Suprapubic skin (tissue), 4 donors: Measurements from ENCODE around the gene JPH3. TPM values are rescaled to one million over a fixed set of nuclear protein-coding genes. Genes with fewer than 3 reads are reported as not detected.

Experiments used
- DNase-seq, 2 donors: peaks; one replicate each; pipeline ENCODE4 v3.0.0-alpha.2; 2019; ENCODE audit warnings: low spot score in 2 of 2
- H3K27ac ChIP-seq: fragments of 200-600 bp; sonication (generic); one replicate; pipeline ENCODE4 v1.5.1; 2019
- H3K27me3 ChIP-seq: fragments of 200-600 bp; sonication (generic); one replicate; pipeline ENCODE4 v1.5.1; 2019
- H3K36me3 ChIP-seq: fragments of 200-600 bp; sonication (generic); one replicate; pipeline ENCODE4 v1.5.1; 2019
- H3K4me1 ChIP-seq: fragments of 200-600 bp; sonication (generic); one replicate; pipeline ENCODE4 v1.5.1; 2019
- H3K4me3 ChIP-seq: fragments of 200-600 bp; sonication (generic); one replicate; pipeline ENCODE4 v1.5.1; 2019; ENCODE audit warnings: mild to moderate bottlenecking
- H3K9me3 ChIP-seq: fragments of 200-600 bp; sonication (generic); one replicate; pipeline ENCODE4 v1.5.1; 2019
- EP300 ChIP-seq: sonication (generic); formaldehyde crosslinking; IDR thresholded peaks from one replicate; pipeline ENCODE4 v1.6.1; 2017; ENCODE audit warnings: antibody characterized with exemption
- POLR2A ChIP-seq, 2 donors: fragments of 450-650 bp; IDR thresholded peaks; one replicate each; pipeline ENCODE4 v1.6.1; 2017; ENCODE audit warnings: antibody characterized with exemption in 2 of 2, mild to moderate bottlenecking in 2 of 2, moderate library complexity in 2 of 2
- POLR2AphosphoS5 ChIP-seq, 3 donors: sonication (generic); formaldehyde crosslinking; IDR thresholded peaks; one replicate each; pipeline ENCODE4 v1.6.1; 2017; ENCODE audit warnings: antibody characterized with exemption in 3 of 3
- WGBS: methylation state at CpG from one replicate; pipeline ENCODE4 v1.1.5; 2018; 5-methylcytosine and 5-hydroxymethylcytosine counted together
- total RNA-seq, 4 donors: library from RNA; depleted of rRNA; stranded (reverse); fragments of >200 nt; gene quantifications; one replicate each; pipeline ENCODE4 v1.1.0, GENCODE V29; 2016
- TF ChIP-seq, protein P1 (sequence below), 2 donors: fragments of 200-600 bp in 1 of 2; fragments of 450-650 bp in 1 of 2; sonication (generic) in 1 of 2; IDR thresholded peaks; one replicate each; pipeline ENCODE4 v1.5.1; 2016 to 2019; ENCODE audit warnings: antibody characterized with exemption in 2 of 2, mild to moderate bottlenecking in 1 of 2, moderate library complexity in 1 of 2

JPH3 gene
- total RNA-seq, 4 donors from 2014 or later = not detected

DNA sequence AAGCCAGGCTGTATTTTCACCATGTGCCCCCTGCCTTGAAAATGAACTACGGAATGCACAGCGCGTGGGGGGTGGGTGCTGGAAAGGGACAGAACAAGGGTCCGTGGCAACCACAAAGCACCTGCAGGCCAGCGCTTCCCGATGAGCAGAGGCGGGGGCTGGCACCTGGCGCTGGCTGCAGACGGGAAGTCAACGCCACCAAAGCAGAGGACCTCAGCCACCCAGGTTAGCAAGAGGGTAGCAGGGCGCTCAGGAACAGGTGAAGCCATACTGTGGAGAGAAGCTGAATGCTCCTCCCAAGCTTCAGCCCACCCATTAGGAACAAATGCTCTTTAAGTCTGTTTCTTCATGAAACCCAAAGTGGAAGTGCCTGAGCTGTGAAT is 98.8 kb downstream of the JPH3 start:
- DNase-seq = no peak

DNA sequence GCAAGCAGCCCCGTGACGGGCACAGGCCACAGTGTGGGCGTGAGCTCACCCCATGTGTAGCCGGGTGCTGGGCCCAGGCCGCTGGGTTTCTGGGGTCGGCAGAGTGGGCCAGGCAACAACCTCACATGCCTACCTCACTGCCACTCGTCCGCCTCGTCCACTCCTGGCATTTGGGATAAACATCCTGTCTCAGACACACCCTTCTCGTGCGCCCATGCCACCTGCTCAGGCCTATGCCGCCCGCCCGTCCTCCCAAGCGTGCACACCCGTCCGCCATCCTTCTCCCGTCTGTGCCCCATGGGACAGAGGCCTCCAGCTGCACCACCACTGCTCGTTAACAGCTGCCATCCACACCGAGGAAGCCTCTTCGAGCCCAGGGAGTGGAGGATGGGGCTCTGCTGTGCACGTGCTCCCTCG is 99.2 kb downstream of the JPH3 start:
- no peaks in the 10 kb centered on the region for H3K9me3 ChIP-seq
- no peaks in the 10 kb centered on the region for H3K27me3 ChIP-seq
- 87% methylated on average over 16 of the region's 23 CpGs for WGBS
- no peak overlapping the region for H3K4me3 ChIP-seq
- TF ChIP-seq POLR2AphosphoS5 (IDR thresholded peaks at IDR 0.05) (no peak), EP300 (no peak), POLR2A (IDR thresholded peaks at IDR 0.05) (no peak)
- TF ChIP-seq, protein P1, sequence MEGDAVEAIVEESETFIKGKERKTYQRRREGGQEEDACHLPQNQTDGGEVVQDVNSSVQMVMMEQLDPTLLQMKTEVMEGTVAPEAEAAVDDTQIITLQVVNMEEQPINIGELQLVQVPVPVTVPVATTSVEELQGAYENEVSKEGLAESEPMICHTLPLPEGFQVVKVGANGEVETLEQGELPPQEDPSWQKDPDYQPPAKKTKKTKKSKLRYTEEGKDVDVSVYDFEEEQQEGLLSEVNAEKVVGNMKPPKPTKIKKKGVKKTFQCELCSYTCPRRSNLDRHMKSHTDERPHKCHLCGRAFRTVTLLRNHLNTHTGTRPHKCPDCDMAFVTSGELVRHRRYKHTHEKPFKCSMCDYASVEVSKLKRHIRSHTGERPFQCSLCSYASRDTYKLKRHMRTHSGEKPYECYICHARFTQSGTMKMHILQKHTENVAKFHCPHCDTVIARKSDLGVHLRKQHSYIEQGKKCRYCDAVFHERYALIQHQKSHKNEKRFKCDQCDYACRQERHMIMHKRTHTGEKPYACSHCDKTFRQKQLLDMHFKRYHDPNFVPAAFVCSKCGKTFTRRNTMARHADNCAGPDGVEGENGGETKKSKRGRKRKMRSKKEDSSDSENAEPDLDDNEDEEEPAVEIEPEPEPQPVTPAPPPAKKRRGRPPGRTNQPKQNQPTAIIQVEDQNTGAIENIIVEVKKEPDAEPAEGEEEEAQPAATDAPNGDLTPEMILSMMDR (IDR thresholded peaks at IDR 0.05) = no peak
- DNase-seq = no peak
- no peaks in the 10 kb centered on the region for H3K4me1 ChIP-seq
- no peak overlapping the region for H3K27ac ChIP-seq
- H3K36me3 ChIP-seq = peaks cover 57% of the 10 kb centered on the region

More for the DNA sequence above, 98.8 kb downstream of the JPH3 start:
- TF ChIP-seq POLR2AphosphoS5 (IDR thresholded peaks at IDR 0.05) = no peak
- TF ChIP-seq, protein P1 (IDR thresholded peaks at IDR 0.05) = no peak
- TF ChIP-seq POLR2A (IDR thresholded peaks at IDR 0.05) = no peak
- TF ChIP-seq EP300 = no peak
- H3K4me3 ChIP-seq = no peak overlapping the region
- H3K9me3 ChIP-seq = no peaks in the 10 kb centered on the region
- peaks cover 58% of the 10 kb centered on the region for H3K36me3 ChIP-seq
- 85% methylated on average over 10 of the region's 11 CpGs for WGBS
- no peak overlapping the region for H3K27ac ChIP-seq
- no peaks in the 10 kb centered on the region for H3K27me3 ChIP-seq
- H3K4me1 ChIP-seq = no peaks in the 10 kb centered on the region

DNA sequence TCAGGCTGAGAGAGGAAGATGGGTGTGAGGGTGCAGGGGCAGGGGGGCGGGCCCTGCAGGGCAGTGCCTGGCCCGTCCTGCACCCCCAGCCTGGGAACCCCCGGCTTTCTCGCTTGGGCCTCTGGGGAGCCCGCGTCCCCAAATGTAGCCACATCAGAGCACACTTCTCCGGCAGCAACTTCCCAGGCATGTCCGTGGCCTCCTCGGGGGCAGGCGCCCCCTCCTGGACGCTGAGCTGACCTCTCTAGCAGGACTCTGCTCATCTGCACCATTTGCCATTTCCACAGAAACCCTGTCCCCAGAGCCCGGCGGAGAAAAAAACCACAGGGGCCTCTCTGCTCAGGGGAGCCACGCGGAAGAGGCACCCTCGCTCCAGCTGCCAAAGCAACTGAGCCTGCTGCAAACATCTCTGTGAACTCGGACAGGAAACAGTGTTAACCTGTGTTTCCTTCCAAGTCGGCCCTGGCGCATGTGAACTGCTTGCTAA is 100.1 kb downstream of the JPH3 start:
- Histone ChIP-seq H3K9me3 (no peaks in the 10 kb centered on the region), H3K27me3 (no peaks in the 10 kb centered on the region), H3K36me3 (peaks cover 63% of the 10 kb centered on the region), H3K4me1 (no peaks in the 10 kb centered on the region), H3K4me3 (no peak overlapping the region), H3K27ac (no peak overlapping the region)
- DNase-seq = no peak
- WGBS = 53% methylated on average over 7 of the region's 19 CpGs
- no peak for TF ChIP-seq POLR2A (IDR thresholded peaks at IDR 0.05)
- TF ChIP-seq EP300 = no peak
- no peak for TF ChIP-seq POLR2AphosphoS5 (IDR thresholded peaks at IDR 0.05)
- TF ChIP-seq, protein P1 (IDR thresholded peaks at IDR 0.05) = no peak

DNA sequence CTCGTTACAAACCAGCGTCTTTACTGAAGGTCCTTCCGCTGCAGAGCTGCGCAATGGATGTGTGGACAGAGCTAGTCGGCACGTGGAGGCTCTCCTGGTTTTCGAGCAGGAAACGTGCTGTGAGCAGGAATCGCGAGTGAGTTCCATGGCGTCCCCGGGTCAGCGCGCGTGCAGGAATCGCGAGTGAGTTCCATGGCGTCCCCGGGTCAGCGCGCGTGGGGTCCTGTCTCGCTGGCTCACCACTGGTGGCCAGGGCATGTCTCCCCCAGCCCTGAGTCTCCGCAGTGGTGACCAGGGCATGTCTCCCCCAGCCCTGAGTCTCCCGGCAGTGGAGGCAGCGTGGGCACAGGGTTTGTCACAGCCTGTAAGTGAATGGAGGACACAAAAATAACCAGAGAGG is 100.8 kb downstream of the JPH3 start:
- no peaks in the 10 kb centered on the region for H3K9me3 ChIP-seq
- H3K4me1 ChIP-seq = no peaks in the 10 kb centered on the region
- peaks cover 70% of the 10 kb centered on the region for H3K36me3 ChIP-seq
- no peaks in the 10 kb centered on the region for H3K27me3 ChIP-seq
- no peak for DNase-seq
- H3K27ac ChIP-seq = no peak overlapping the region
- TF ChIP-seq EP300 (no peak), POLR2A (IDR thresholded peaks at IDR 0.05) (no peak), POLR2AphosphoS5 (IDR thresholded peaks at IDR 0.05) (no peak)
- TF ChIP-seq, protein P1 (IDR thresholded peaks at IDR 0.05) = no peak
- no peak overlapping the region for H3K4me3 ChIP-seq
- WGBS = 90% methylated on average over 26 of the region's 26 CpGs

DNA sequence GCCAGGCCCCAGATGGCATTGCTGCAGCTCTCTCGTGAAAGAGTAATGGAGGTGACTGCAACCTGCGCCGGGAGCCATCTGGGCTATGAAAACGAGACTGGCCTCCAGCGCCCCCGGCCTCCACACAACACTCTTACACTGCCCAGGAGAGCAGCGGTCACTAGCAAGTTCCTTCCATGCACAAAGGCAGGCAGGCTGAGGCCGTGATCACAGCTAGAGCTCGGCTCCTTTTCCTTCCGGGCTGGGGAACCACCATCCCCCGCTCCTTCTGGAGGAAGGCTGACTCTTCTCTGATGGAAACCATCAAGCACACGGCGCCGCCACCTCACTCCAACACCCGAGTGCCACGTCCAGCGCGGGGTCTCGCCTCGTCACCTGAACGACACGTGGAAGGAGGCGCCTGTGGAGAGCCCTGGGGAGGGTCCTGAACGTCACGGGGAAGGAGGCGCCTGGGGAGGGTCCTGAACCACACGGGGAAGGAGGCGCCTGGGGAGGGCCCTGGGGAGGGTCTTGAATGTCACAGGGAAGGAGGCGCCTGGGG is 101.6 kb downstream of the JPH3 start:
- Histone ChIP-seq H3K27me3 (no peaks in the 10 kb centered on the region), H3K4me1 (no peaks in the 10 kb centered on the region), H3K9me3 (no peaks in the 10 kb centered on the region), H3K4me3 (no peak overlapping the region), H3K36me3 (peaks cover 76% of the 10 kb centered on the region), H3K27ac (no peak overlapping the region)
- no peak for TF ChIP-seq POLR2AphosphoS5 (IDR thresholded peaks at IDR 0.05)
- 89% methylated on average over 22 of the region's 29 CpGs for WGBS
- no peak for DNase-seq
